Effector memory CD4-positive, alpha-beta T cell (primary cell): ENCODE measurements around the gene APOBEC2.

ENCODE experiments used
- DNase-seq, 3 donors: peaks; one replicate each; pipeline ENCODE4 v3.0.0-alpha.2; 2020
- H3K27ac ChIP-seq: 2 replicates; pipeline ENCODE4 v1.7.0; 2013; ENCODE audit warnings: mild to moderate bottlenecking, low read length, moderate library complexity; ENCODE audit not compliant: insufficient read depth, poor library complexity, severe bottlenecking
- H3K27me3 ChIP-seq: replicated peaks from 2 replicates; pipeline ENCODE4 v1.7.0; 2013; ENCODE audit warnings: mild to moderate bottlenecking, low read length; ENCODE audit not compliant: insufficient read depth, control insufficient read depth, poor library complexity, severe bottlenecking
- H3K36me3 ChIP-seq: 2 replicates; pipeline ENCODE4 v1.7.0; 2013; ENCODE audit warnings: mild to moderate bottlenecking, low read length, moderate library complexity; ENCODE audit not compliant: control insufficient read depth, insufficient read depth
- H3K4me1 ChIP-seq: 2 replicates; pipeline ENCODE4 v1.7.0; 2013; ENCODE audit warnings: low read length, mild to moderate bottlenecking; ENCODE audit not compliant: control insufficient read depth, insufficient read depth, poor library complexity, severe bottlenecking
- H3K4me3 ChIP-seq: 2 replicates; pipeline ENCODE4 v1.7.0; 2013; ENCODE audit warnings: low read length, low read depth, mild to moderate bottlenecking; ENCODE audit not compliant: insufficient read depth, poor library complexity, severe bottlenecking
- H3K9me3 ChIP-seq: 2 replicates; pipeline ENCODE4 v1.7.0; 2013; ENCODE audit warnings: mild to moderate bottlenecking, low read length, moderate library complexity; ENCODE audit not compliant: control insufficient read depth

APOBEC2 gene

DNA sequence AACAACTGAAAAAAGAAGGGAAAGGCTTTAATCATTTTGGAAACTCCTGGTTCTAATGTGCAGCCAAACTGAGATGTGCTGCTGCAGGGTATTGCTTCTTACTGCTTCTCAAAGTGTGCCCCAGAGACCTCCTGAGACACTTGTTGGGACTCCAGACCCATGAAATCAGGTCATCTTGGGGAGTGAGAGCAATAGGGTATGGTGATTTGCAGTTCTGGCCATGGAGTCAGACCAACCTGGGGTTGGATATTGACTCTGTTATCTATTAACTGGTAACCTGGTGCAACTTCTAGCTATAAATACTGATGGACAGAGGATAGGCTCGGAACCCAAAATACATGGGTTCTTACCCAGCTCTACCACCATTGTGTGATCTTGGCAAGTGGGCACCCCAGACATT lies 6.9 kb upstream of the APOBEC2 start:
- Histone ChIP-seq H3K27ac (no peak overlapping the region), H3K36me3 (no peaks in the 10 kb centered on the region), H3K9me3 (no peaks in the 10 kb centered on the region)

DNA sequence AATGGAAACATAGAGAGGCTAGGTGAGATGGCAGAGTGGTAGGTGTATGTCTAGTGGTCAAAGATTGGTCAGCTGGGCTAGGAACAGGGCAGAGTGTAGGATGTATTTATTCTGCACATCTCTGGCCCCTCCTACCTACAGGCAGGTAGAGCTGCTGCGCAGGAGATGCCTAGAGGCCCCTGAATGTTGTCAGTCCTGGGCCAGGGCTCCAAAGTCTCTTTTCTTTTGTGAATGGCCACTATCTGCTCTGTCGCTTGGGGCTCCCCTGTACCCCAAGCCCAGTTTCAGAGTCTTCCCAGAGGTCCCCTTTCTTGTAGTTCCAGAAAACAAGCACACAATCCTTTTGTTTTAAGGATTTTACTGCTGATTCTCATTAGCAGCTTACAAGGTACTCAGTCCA lies 5.7 kb upstream of the APOBEC2 start:
- Histone ChIP-seq H3K27me3 (no peaks in the 10 kb centered on the region), H3K27ac (no peak overlapping the region), H3K4me3 (no peak overlapping the region), H3K9me3 (no peaks in the 10 kb centered on the region), H3K4me1 (peaks cover 3% of the 10 kb centered on the region), H3K36me3 (no peaks in the 10 kb centered on the region)
- no peak for DNase-seq

More for the DNA sequence above, 6.9 kb upstream of the APOBEC2 start:
- Histone ChIP-seq H3K4me3 (no peak overlapping the region), H3K27me3 (no peaks in the 10 kb centered on the region), H3K4me1 (no peaks in the 10 kb centered on the region)
- DNase-seq, result no peak

- Histone ChIP-seq H3K9me3 (no peaks in the 10 kb centered on the region), H3K4me1 (peaks cover 7% of the 10 kb centered on the region), H3K27me3 (no peaks in the 10 kb centered on the region), H3K27ac (no peak overlapping the region), H3K36me3 (no peaks in the 10 kb centered on the region), H3K4me3 (no peak overlapping the region)
- DNase-seq, result no peak
Observed at GRCh38 chr6:41047745-41048732, 5.0 kb upstream of the APOBEC2 start.

GRCh38 chr6:41049521-41049920 lies 3.5 kb upstream of the APOBEC2 start:
- H3K27me3 ChIP-seq, result no peaks in the 10 kb centered on the region
- no peak for DNase-seq
- H3K9me3 ChIP-seq, result no peaks in the 10 kb centered on the region
- H3K4me1 ChIP-seq, result peaks cover 7% of the 10 kb centered on the region
- no peak overlapping the region for H3K4me3 ChIP-seq
- no peak overlapping the region for H3K27ac ChIP-seq
- H3K36me3 ChIP-seq, result no peaks in the 10 kb centered on the region

GRCh38 chr6:41049955-41050354 lies 3.0 kb upstream of the APOBEC2 start:
- H3K27me3 ChIP-seq, result no peaks in the 10 kb centered on the region
- no peaks in the 10 kb centered on the region for H3K36me3 ChIP-seq
- no peak for DNase-seq

GRCh38 chr6:41050536-41050935 lies 2.5 kb upstream of the APOBEC2 start:
- no peak overlapping the region for H3K4me3 ChIP-seq
- H3K27ac ChIP-seq, result no peak overlapping the region
- no peaks in the 10 kb centered on the region for H3K27me3 ChIP-seq
- H3K36me3 ChIP-seq, result no peaks in the 10 kb centered on the region
- DNase-seq, result no peak
- H3K4me1 ChIP-seq, result peaks cover 7% of the 10 kb centered on the region
- H3K9me3 ChIP-seq, result no peaks in the 10 kb centered on the region

More at GRCh38 chr6:41049955-41050354, 3.0 kb upstream of the APOBEC2 start:
- no peak overlapping the region for H3K27ac ChIP-seq
- H3K9me3 ChIP-seq, result no peaks in the 10 kb centered on the region
- no peak overlapping the region for H3K4me3 ChIP-seq
- H3K4me1 ChIP-seq, result peaks cover 7% of the 10 kb centered on the region

GRCh38 chr6:41051873-41052272 lies 1.1 kb upstream of the APOBEC2 start:
- DNase-seq, result no peak
- Histone ChIP-seq H3K36me3 (no peaks in the 10 kb centered on the region), H3K27ac (no peak overlapping the region), H3K27me3 (no peaks in the 10 kb centered on the region), H3K4me3 (no peak overlapping the region), H3K9me3 (no peaks in the 10 kb centered on the region), H3K4me1 (peaks cover 7% of the 10 kb centered on the region)

DNA sequence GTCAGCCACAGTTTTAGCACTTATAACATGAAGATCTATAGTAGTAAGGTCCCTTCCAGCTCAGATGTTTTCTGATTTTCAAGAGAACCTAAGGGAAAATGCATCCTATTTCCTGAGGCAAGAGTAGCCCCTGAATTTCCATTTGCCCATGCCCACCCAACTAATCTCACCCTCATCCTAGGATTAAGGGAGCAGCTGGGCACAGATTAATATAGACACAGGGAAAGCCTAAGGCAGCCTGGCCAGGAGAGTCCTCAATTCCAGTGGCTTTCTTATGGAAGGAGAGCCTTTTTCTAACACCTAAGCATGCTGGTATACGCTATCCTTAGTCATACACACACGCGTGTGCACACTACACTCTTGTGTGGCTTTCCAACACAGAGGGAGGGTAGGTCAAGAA lies 1.5 kb downstream of the APOBEC2 start:
- DNase-seq, result no peak
- Histone ChIP-seq H3K36me3 (no peaks in the 10 kb centered on the region), H3K4me1 (peaks cover 7% of the 10 kb centered on the region), H3K27ac (no peak overlapping the region), H3K9me3 (no peaks in the 10 kb centered on the region), H3K4me3 (no peak overlapping the region), H3K27me3 (no peaks in the 10 kb centered on the region)

GRCh38 chr6:41055149-41055548 lies 2.1 kb downstream of the APOBEC2 start:
- DNase-seq, result no peak
- Histone ChIP-seq H3K27me3 (no peaks in the 10 kb centered on the region), H3K27ac (no peak overlapping the region), H3K36me3 (no peaks in the 10 kb centered on the region), H3K9me3 (no peaks in the 10 kb centered on the region), H3K4me3 (no peak overlapping the region), H3K4me1 (peaks cover 7% of the 10 kb centered on the region)

- DNase-seq, result no peak
- H3K4me3 ChIP-seq, result no peak overlapping the region
- no peak overlapping the region for H3K27ac ChIP-seq
- no peaks in the 10 kb centered on the region for H3K9me3 ChIP-seq
- H3K36me3 ChIP-seq, result peaks cover 11% of the 10 kb centered on the region
- H3K27me3 ChIP-seq, result no peaks in the 10 kb centered on the region
- H3K4me1 ChIP-seq, result peaks cover 7% of the 10 kb centered on the region
Observed at GRCh38 chr6:41056768-41057490, 3.9 kb downstream of the APOBEC2 start.
